Ectodermal cell (in vitro differentiated cells): ENCODE results near the gene COP1.

Experiments
- H3K27ac ChIP-seq: 2 replicates; pipeline ENCODE4 v1.7.0; 2013; ENCODE audit warnings: mild to moderate bottlenecking, low read depth, low read length; ENCODE audit not compliant: insufficient read depth, poor library complexity, severe bottlenecking
- H3K27me3 ChIP-seq: 2 replicates; pipeline ENCODE4 v1.7.0; 2013; ENCODE audit warnings: mild to moderate bottlenecking, low read length; ENCODE audit not compliant: insufficient read depth, control insufficient read depth, poor library complexity, severe bottlenecking
- H3K36me3 ChIP-seq: one replicate; pipeline ENCODE4 v1.7.0; 2013; ENCODE audit warnings: low read length; ENCODE audit not compliant: control insufficient read depth, insufficient read depth
- H3K4me1 ChIP-seq: one replicate; pipeline ENCODE4 v1.7.0; 2013; ENCODE audit warnings: low read length; ENCODE audit not compliant: control insufficient read depth, insufficient read depth
- H3K4me3 ChIP-seq: 2 replicates; pipeline ENCODE4 v1.7.0; 2013; ENCODE audit warnings: low read depth, low read length, control low read depth; ENCODE audit not compliant: insufficient read depth
- H3K9me3 ChIP-seq: 2 replicates; pipeline ENCODE4 v1.7.0; 2013; ENCODE audit warnings: mild to moderate bottlenecking, low read length, moderate library complexity; ENCODE audit not compliant: control insufficient read depth
- WGBS, 2 experiments: methylation state at CpG; one replicate each; pipeline ENCODE4 v1.1.7; 2013; ENCODE audit warnings: missing lambda C conversion rate in 2 of 2; 5-methylcytosine and 5-hydroxymethylcytosine counted together

Gene COP1

GRCh38 chr1:175951627-175952026, 255.5 kb downstream of the COP1 start:
- no CpG with 5 or more reads among the region's 1 CpG for WGBS, 2 experiments
- no peak overlapping the region for H3K4me3 ChIP-seq
- no peaks in the 10 kb centered on the region for H3K9me3 ChIP-seq
- H3K27me3 ChIP-seq: no peaks in the 10 kb centered on the region
- H3K27ac ChIP-seq: no peak overlapping the region
- no peaks in the 10 kb centered on the region for H3K4me1 ChIP-seq
- no peaks in the 10 kb centered on the region for H3K36me3 ChIP-seq

- Histone ChIP-seq H3K27ac (no peak overlapping the region), H3K36me3 (no peaks in the 10 kb centered on the region), H3K27me3 (no peaks in the 10 kb centered on the region), H3K4me1 (no peaks in the 10 kb centered on the region), H3K4me3 (no peak overlapping the region), H3K9me3 (no peaks in the 10 kb centered on the region)
Measured at GRCh38 chr1:175947771-175948170, 259.3 kb downstream of the COP1 start.

- Histone ChIP-seq H3K27ac (no peak overlapping the region), H3K4me1 (no peaks in the 10 kb centered on the region), H3K36me3 (peaks cover 2% of the 10 kb centered on the region), H3K9me3 (no peaks in the 10 kb centered on the region), H3K27me3 (no peaks in the 10 kb centered on the region), H3K4me3 (no peak overlapping the region)
- 100% methylated on average over 1 of the region's 2 CpGs; no CpG with 5 or more reads in 1 of the 2 experiments for WGBS, 2 experiments
Measured at GRCh38 chr1:175944591-175944990, 262.5 kb downstream of the COP1 start.

GRCh38 chr1:175941164-175941563, 265.9 kb downstream of the COP1 start:
- 100% methylated on average over 2 of the region's 2 CpGs for WGBS, 2 experiments
- peaks cover 3% of the 10 kb centered on the region for H3K36me3 ChIP-seq
- no peak overlapping the region for H3K27ac ChIP-seq

GRCh38 chr1:175936736-175937135, 270.4 kb downstream of the COP1 start:
- WGBS, 2 experiments: 93 to 96% methylated on average over 5 to 6 of the region's 6 CpGs
- Histone ChIP-seq H3K4me1 (no peaks in the 10 kb centered on the region), H3K9me3 (no peaks in the 10 kb centered on the region), H3K27me3 (no peaks in the 10 kb centered on the region), H3K36me3 (peaks cover 3% of the 10 kb centered on the region), H3K27ac (no peak overlapping the region), H3K4me3 (no peak overlapping the region)

More at GRCh38 chr1:175941164-175941563, 265.9 kb downstream of the COP1 start:
- no peaks in the 10 kb centered on the region for H3K9me3 ChIP-seq
- no peaks in the 10 kb centered on the region for H3K4me1 ChIP-seq
- no peak overlapping the region for H3K4me3 ChIP-seq
- no peaks in the 10 kb centered on the region for H3K27me3 ChIP-seq

GRCh38 chr1:175935566-175936115, 271.4 kb downstream of the COP1 start:
- 61 to 62% methylated on average over 3 of the region's 3 CpGs for WGBS, 2 experiments

GRCh38 chr1:175935166-175935565, 271.9 kb downstream of the COP1 start:
- Histone ChIP-seq H3K27ac (no peak overlapping the region), H3K4me3 (no peak overlapping the region)
- 94 to 98% methylated on average over 3 of the region's 3 CpGs for WGBS, 2 experiments

More at GRCh38 chr1:175935566-175936115, 271.4 kb downstream of the COP1 start:
- Histone ChIP-seq H3K36me3 (peaks cover 3% of the 10 kb centered on the region), H3K27me3 (no peaks in the 10 kb centered on the region), H3K27ac (no peak overlapping the region), H3K4me1 (no peaks in the 10 kb centered on the region), H3K4me3 (no peak overlapping the region), H3K9me3 (no peaks in the 10 kb centered on the region)

GRCh38 chr1:175933801-175934200, 273.3 kb downstream of the COP1 start:
- 86 to 91% methylated on average over 3 of the region's 3 CpGs for WGBS, 2 experiments

More at GRCh38 chr1:175935166-175935565, 271.9 kb downstream of the COP1 start:
- Histone ChIP-seq H3K9me3 (no peaks in the 10 kb centered on the region), H3K36me3 (peaks cover 3% of the 10 kb centered on the region), H3K27me3 (no peaks in the 10 kb centered on the region), H3K4me1 (no peaks in the 10 kb centered on the region)

GRCh38 chr1:175927944-175928343, 279.1 kb downstream of the COP1 start:
- Histone ChIP-seq H3K27ac (no peak overlapping the region), H3K27me3 (no peaks in the 10 kb centered on the region), H3K4me3 (no peak overlapping the region), H3K9me3 (no peaks in the 10 kb centered on the region), H3K36me3 (no peaks in the 10 kb centered on the region), H3K4me1 (no peaks in the 10 kb centered on the region)
- WGBS, 2 experiments: no CpG with 5 or more reads among the region's 1 CpG

More at GRCh38 chr1:175933801-175934200, 273.3 kb downstream of the COP1 start:
- no peak overlapping the region for H3K27ac ChIP-seq
- no peaks in the 10 kb centered on the region for H3K9me3 ChIP-seq
- no peaks in the 10 kb centered on the region for H3K27me3 ChIP-seq
- H3K4me1 ChIP-seq: no peaks in the 10 kb centered on the region
- H3K4me3 ChIP-seq: no peak overlapping the region
- no peaks in the 10 kb centered on the region for H3K36me3 ChIP-seq

- peaks cover 11% of the 10 kb centered on the region for H3K4me1 ChIP-seq
- peaks cover under 1% of the 10 kb centered on the region for H3K27me3 ChIP-seq
- H3K27ac ChIP-seq: no peak overlapping the region
- no peak overlapping the region for H3K4me3 ChIP-seq
- no peaks in the 10 kb centered on the region for H3K9me3 ChIP-seq
- no peaks in the 10 kb centered on the region for H3K36me3 ChIP-seq
- WGBS, 2 experiments: 41 to 43% methylated on average over 3 of the region's 3 CpGs
Measured at GRCh38 chr1:175922254-175922881, 284.7 kb downstream of the COP1 start.
